HCT116 (cell line): Measurements from ENCODE around the gene NDUFB3. TPM values are rescaled to one million over a fixed set of nuclear protein-coding genes. Genes with fewer than 3 reads are reported as not detected.
"Not testable (repeated sequence)": the region's sequence is repeated elsewhere in the genome, so short reads cannot be mapped to it uniquely, and the experiment has no call there.

ENCODE experiments used
- ATAC-seq: fragments of 200-7000 bp; cut with Tn5 transposase; 2 replicates; pipeline ENCODE4 v1.9.1; 2020; ENCODE audit warnings: mild to moderate bottlenecking, moderate library complexity
- BruUV-seq: library from RNA; stranded (reverse); fragments of 400-500 nt; replicated peaks from 2 replicates; lab custom pipeline; 2021; lab: Mats Ljungman, UMichigan
- CTCF ChIA-PET: fragments of 300-600 bp; sonication (Branson Sonifier 250); formaldehyde crosslinking; loops from one replicate; lab custom pipeline; 2021; ENCODE audit warnings: antibody characterized with exemption; lab: Charles Lee
- POLR2A ChIA-PET: fragments of 300-600, 350-600 bp; sonication (Branson Sonifier 250); formaldehyde crosslinking; loops from one replicate; lab custom pipeline; 2021; ENCODE audit warnings: antibody characterized with exemption; lab: Charles Lee
- RAD21 ChIA-PET, 2 experiments: fragments of 300-600 bp; sonication (Branson Sonifier 250); formaldehyde crosslinking; loops; one replicate each; lab custom pipeline; 2023; ENCODE audit warnings: low total read pairs in 2 of 2; ENCODE audit not compliant: uncharacterized antibody in 2 of 2, unreplicated experiment in 2 of 2, low non-redundant PET in 1 of 2; lab: Charles Lee
- DNase-seq: peaks from one replicate; pipeline ENCODE4 v3.0.0-alpha.2; 2010; ENCODE audit warnings: low read depth, low spot score
- H2AFZ ChIP-seq: fragments of 200-600 bp; shearing (Covaris generic), sonication (generic); 2 replicates; pipeline ENCODE4 v1.6.1; 2017; ENCODE audit warnings: low read depth, mixed run types, mixed read lengths, antibody characterized with exemption, low read length; ENCODE audit not compliant: poor library complexity, severe bottlenecking
- H3K27ac ChIP-seq: 2 replicates; pipeline ENCODE4 v1.5.1; 2012; ENCODE audit warnings: low read depth, low read length
- H3K27me3 ChIP-seq: fragments of 200-600 bp; sonication (generic); 2 replicates; pipeline ENCODE4 v1.6.1; 2016; ENCODE audit warnings: mixed run types, low read length, mixed read lengths; ENCODE audit not compliant: insufficient read depth
- H3K36me3 ChIP-seq, 2 experiments: fragments of 200-500 bp in 1 of 2; fragments of 200-600 bp in 1 of 2; sonication (Bioruptor generic) in 1 of 2; sonication (generic) in 1 of 2; 2 replicates each; pipeline versions ENCODE4 v1.5.1 to v1.6.1; 2014 to 2016; ENCODE audit warnings: low read length in 2 of 2, inconsistent platforms in 1 of 2, mixed read lengths in 1 of 2, mixed run types in 1 of 2; ENCODE audit not compliant: insufficient read depth in 2 of 2, control insufficient read depth in 1 of 2
- H3K4me1 ChIP-seq, 2 experiments: fragments of 200-600 bp in 1 of 2; sonication (generic) in 1 of 2; 2 replicates each; pipeline versions ENCODE4 v1.5.1 to v1.6.1; 2012 to 2017; ENCODE audit warnings: low read length in 2 of 2, inconsistent platforms in 1 of 2, mild to moderate bottlenecking in 1 of 2, mixed read lengths in 1 of 2, mixed run types in 1 of 2, moderate library complexity in 1 of 2; ENCODE audit not compliant: insufficient read depth in 2 of 2, control insufficient read depth in 1 of 2
- H3K4me2 ChIP-seq: fragments of 200-600 bp; sonication (generic); 2 replicates; pipeline ENCODE4 v1.6.1; 2017; ENCODE audit warnings: mixed run types, low read length, mixed read lengths
- H3K4me3 ChIP-seq, 2 experiments: fragments of 200-600 bp in 1 of 2; sonication (generic) in 1 of 2; replicated peaks in 1 of 2; 2 replicates each; pipeline ENCODE4 v1.5.1; 2011 to 2016; ENCODE audit warnings: low read length in 2 of 2, control low read depth in 1 of 2, low read depth in 1 of 2, mild to moderate bottlenecking in 1 of 2, mixed read lengths in 1 of 2, mixed run types in 1 of 2
- H3K79me2 ChIP-seq: fragments of 200-600 bp; sonication (generic); 2 replicates; pipeline ENCODE4 v1.6.1; 2017; ENCODE audit warnings: mild to moderate bottlenecking, mixed run types, low read length, moderate library complexity, mixed read lengths; ENCODE audit not compliant: insufficient read depth
- H3K9ac ChIP-seq: fragments of 200-600 bp; sonication (generic); 2 replicates; pipeline ENCODE4 v1.6.1; 2016; ENCODE audit warnings: low read length, mixed read lengths
- H3K9me2 ChIP-seq: fragments of 200-600 bp; sonication (generic), shearing (Covaris generic); 2 replicates; pipeline ENCODE4 v1.6.1; 2017; ENCODE audit warnings: mixed run types, mild to moderate bottlenecking, moderate library complexity; ENCODE audit not compliant: insufficient read depth
- H3K9me3 ChIP-seq, 2 experiments: fragments of 200-500 bp in 1 of 2; fragments of 200-600 bp in 1 of 2; sonication (Bioruptor generic) in 1 of 2; sonication (generic) in 1 of 2; 2 replicates each; pipeline ENCODE4 v1.6.1; 2014 to 2017; ENCODE audit warnings: low read length in 2 of 2, mixed read lengths in 2 of 2, inconsistent platforms in 1 of 2, low read depth in 1 of 2, mild to moderate bottlenecking in 1 of 2, mixed run types in 1 of 2, moderate library complexity in 1 of 2; ENCODE audit not compliant: control insufficient read depth in 1 of 2, insufficient read depth in 1 of 2
- H4K20me1 ChIP-seq: fragments of 200-600 bp; sonication (generic), shearing (Covaris generic); 2 replicates; pipeline ENCODE4 v1.6.1; 2017; ENCODE audit warnings: mixed run types, mild to moderate bottlenecking, moderate library complexity; ENCODE audit not compliant: insufficient read depth
- CBX3 ChIP-seq: IDR thresholded peaks from 2 replicates; pipeline ENCODE4 v1.6.1; 2012; ENCODE audit warnings: low read depth
- ELF1 ChIP-seq: IDR thresholded peaks from 2 replicates; pipeline ENCODE4 v1.6.1; 2012; ENCODE audit warnings: low read depth, borderline replicate concordance
- SP1 ChIP-seq: IDR thresholded peaks from 2 replicates; pipeline ENCODE4 v1.6.1; 2012; ENCODE audit warnings: low read depth
- SRF ChIP-seq: IDR thresholded peaks from 2 replicates; pipeline ENCODE4 v1.6.1; 2012; ENCODE audit warnings: low read depth
- TCF7L2 ChIP-seq: IDR thresholded peaks from 2 replicates; pipeline ENCODE4 v1.7.0; 2011; ENCODE audit warnings: borderline replicate concordance, inconsistent platforms; ENCODE audit not compliant: insufficient read depth, insufficient read length; ENCODE audit errors: extremely low read depth
- intact Hi-C: fragments of 100-400 bp; cut with micrococcal nuclease; formaldehyde crosslinking; loops from 2 replicates; pipeline ENCODE4 v1.10.0; 2022
- total RNA-seq: library from RNA; stranded (reverse); gene quantifications from one replicate; pipeline ENCODE4 v1.2.1, GENCODE V29; 2021; ENCODE audit not compliant: unreplicated experiment
- TF ChIP-seq, protein P1 (sequence below): IDR thresholded peaks from 2 replicates; pipeline ENCODE4 v1.6.1; 2011; ENCODE audit warnings: mild to moderate bottlenecking, low read length, moderate library complexity; ENCODE audit not compliant: insufficient replicate concordance; ENCODE audit errors: extremely low read depth

Gene NDUFB3
- total RNA-seq, 1 experiment from 2014 or later = 94.6 TPM

DNA sequence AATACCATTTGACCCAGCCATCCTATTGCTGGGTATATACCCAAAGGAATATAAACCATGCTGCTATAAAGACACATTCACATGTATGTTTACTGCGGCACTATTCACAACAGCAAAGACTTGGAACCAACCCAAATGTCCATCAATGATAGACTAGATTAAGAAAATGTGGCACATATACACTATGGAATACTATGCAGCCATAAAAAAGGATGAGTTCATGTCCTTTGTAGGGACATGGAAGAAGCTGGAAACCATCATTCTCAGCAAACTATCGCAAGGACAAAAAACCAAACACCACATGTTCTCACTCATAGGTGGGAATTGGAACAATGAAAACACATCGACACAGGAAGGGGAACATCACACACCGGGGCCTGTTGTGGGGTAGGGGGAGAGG lies 33.4 kb upstream of the NDUFB3 start:
- H3K9me3 ChIP-seq, H3K4me1 ChIP-seq, H3K4me3 ChIP-seq, H3K9ac ChIP-seq, DNase-seq, H3K9me2 ChIP-seq, H3K36me3 ChIP-seq, H3K27me3 ChIP-seq, ATAC-seq, H4K20me1 ChIP-seq, BruUV-seq, H2AFZ ChIP-seq, H3K79me2 ChIP-seq, H3K4me2 ChIP-seq, H3K27ac ChIP-seq, CTCF ChIA-PET, POLR2A ChIA-PET, intact Hi-C loops: not testable (repeated sequence)
- RAD21 ChIA-PET = interaction anchor here in 1 of 2 experiments (0.6 kb wide), 1 partner anchor 36 kb away, joined by 3 read pairs; no protein-coding TSS in a partner anchor

DNA sequence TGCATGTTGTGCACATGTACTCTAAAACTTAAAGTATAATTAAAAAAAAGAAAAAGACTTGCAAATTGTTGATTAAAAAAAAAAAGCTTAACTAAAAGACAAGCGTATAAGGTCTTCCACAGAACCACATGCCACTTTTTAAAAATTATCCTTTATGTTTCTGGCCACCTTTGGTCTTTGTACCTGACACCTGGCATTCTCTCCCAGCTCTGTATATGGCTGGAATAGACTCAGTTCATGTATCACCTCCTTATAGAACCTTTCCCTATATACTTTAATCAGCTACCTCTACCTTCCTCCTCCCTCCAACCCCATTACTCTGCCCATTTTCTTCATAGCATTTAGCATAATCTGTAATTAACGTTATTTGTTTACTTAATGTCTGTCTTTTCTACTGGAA lies 32.9 kb upstream of the NDUFB3 start:
- no peaks in the 10 kb centered on the region for H3K9me2 ChIP-seq
- H3K27ac ChIP-seq = no peak overlapping the region
- no peak overlapping the region for H2AFZ ChIP-seq
- ChIA-PET RAD21 (interaction anchor here in 1 of 2 experiments (0.6 kb wide), 1 partner anchor 36 kb away, joined by 3 read pairs; no protein-coding TSS in a partner anchor), CTCF (no interaction called here), POLR2A (no interaction called here)
- H3K4me1 ChIP-seq = no peaks in the 10 kb centered on the region
- H3K36me3 ChIP-seq = no peaks in the 10 kb centered on the region
- BruUV-seq = no TSS peak
- DNase-seq = no peak
- no peak for ATAC-seq
- no peaks in the 10 kb centered on the region for H4K20me1 ChIP-seq
- H3K79me2 ChIP-seq = no peaks in the 10 kb centered on the region
- TF ChIP-seq ELF1 (no peak), SRF (no peak), SP1 (no peak), TCF7L2 (no peak), CBX3 (no peak)
- TF ChIP-seq, protein P1, sequence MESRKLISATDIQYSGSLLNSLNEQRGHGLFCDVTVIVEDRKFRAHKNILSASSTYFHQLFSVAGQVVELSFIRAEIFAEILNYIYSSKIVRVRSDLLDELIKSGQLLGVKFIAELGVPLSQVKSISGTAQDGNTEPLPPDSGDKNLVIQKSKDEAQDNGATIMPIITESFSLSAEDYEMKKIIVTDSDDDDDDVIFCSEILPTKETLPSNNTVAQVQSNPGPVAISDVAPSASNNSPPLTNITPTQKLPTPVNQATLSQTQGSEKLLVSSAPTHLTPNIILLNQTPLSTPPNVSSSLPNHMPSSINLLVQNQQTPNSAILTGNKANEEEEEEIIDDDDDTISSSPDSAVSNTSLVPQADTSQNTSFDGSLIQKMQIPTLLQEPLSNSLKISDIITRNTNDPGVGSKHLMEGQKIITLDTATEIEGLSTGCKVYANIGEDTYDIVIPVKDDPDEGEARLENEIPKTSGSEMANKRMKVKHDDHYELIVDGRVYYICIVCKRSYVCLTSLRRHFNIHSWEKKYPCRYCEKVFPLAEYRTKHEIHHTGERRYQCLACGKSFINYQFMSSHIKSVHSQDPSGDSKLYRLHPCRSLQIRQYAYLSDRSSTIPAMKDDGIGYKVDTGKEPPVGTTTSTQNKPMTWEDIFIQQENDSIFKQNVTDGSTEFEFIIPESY = no peak
- H3K9me3 ChIP-seq = no peaks in the 10 kb centered on the region
- intact Hi-C loops = no loop called here
- H3K9ac ChIP-seq = no peak overlapping the region
- H3K4me3 ChIP-seq = no peak overlapping the region
- no peaks in the 10 kb centered on the region for H3K27me3 ChIP-seq
- H3K4me2 ChIP-seq = no peak overlapping the region
